CD14-positive monocyte (primary cell): ENCODE data around the gene EDN2. TPM values are rescaled to one million over a fixed set of nuclear protein-coding genes. Genes with fewer than 3 reads are reported as not detected.

Source experiments
- DNase-seq, 3 donors: peaks; one replicate each; pipeline ENCODE4 v3.0.0-alpha.2; 2011 to 2022
- H2AFZ ChIP-seq: 2 replicates; pipeline ENCODE4 v1.6.0; 2012; ENCODE audit warnings: mild to moderate bottlenecking, low read depth, low read length, inconsistent platforms; ENCODE audit not compliant: insufficient read depth, poor library complexity, severe bottlenecking
- H3K27ac ChIP-seq, 2 donors: 1 replicate in 1 of 2; 2 replicates in 1 of 2; pipeline ENCODE4 v1.5.1; 2012 to 2013; ENCODE audit warnings: low read length in 2 of 2, control low read depth in 1 of 2, inconsistent platforms in 1 of 2, low read depth in 1 of 2, mild to moderate bottlenecking in 1 of 2
- H3K27me3 ChIP-seq, 2 donors: one replicate each; pipeline versions ENCODE4 v1.6.0 to v1.6.1; 2011 to 2013; ENCODE audit warnings: low read length in 2 of 2; ENCODE audit not compliant: control insufficient read depth in 2 of 2, insufficient read depth in 2 of 2
- H3K36me3 ChIP-seq, 2 donors: replicated peaks in 1 of 2; 1 replicate in 1 of 2; 2 replicates in 1 of 2; pipeline versions ENCODE4 v1.5.1 to v1.6.1; 2012 to 2013; ENCODE audit warnings: low read length in 2 of 2, control low read depth in 1 of 2, inconsistent platforms in 1 of 2, mild to moderate bottlenecking in 1 of 2; ENCODE audit not compliant: insufficient read depth in 2 of 2, control insufficient read depth in 1 of 2
- H3K4me1 ChIP-seq, 2 donors: 1 replicate in 1 of 2; 2 replicates in 1 of 2; pipeline versions ENCODE4 v1.5.1 to v1.6.1; 2012 to 2013; ENCODE audit warnings: low read length in 2 of 2, control low read depth in 1 of 2, inconsistent platforms in 1 of 2, mild to moderate bottlenecking in 1 of 2, moderate library complexity in 1 of 2; ENCODE audit not compliant: insufficient read depth in 2 of 2, control insufficient read depth in 1 of 2
- H3K4me2 ChIP-seq: replicated peaks from 2 replicates; pipeline ENCODE3; 2012; ENCODE audit warnings: low read length, moderate library complexity, mild to moderate bottlenecking; ENCODE audit not compliant: poor library complexity, severe bottlenecking; ENCODE audit errors: extremely low read depth
- H3K4me3 ChIP-seq, 3 experiments: fragments of 200-600 bp in 1 of 3; sonication (generic) in 1 of 3; replicated peaks in 1 of 3; 1 replicate in 2 of 3; 2 replicates in 1 of 3; pipeline ENCODE4 v1.5.1; 2011 to 2013; ENCODE audit warnings: low read length in 3 of 3, mild to moderate bottlenecking in 3 of 3, control low read depth in 2 of 3, low read depth in 2 of 3, inconsistent platforms in 1 of 3, moderate library complexity in 1 of 3
- H3K79me2 ChIP-seq: 2 replicates; pipeline ENCODE4 v1.6.0; 2012; ENCODE audit warnings: mild to moderate bottlenecking, control low read depth, inconsistent platforms, low read length, moderate library complexity; ENCODE audit not compliant: insufficient read depth
- H3K9ac ChIP-seq: 2 replicates; pipeline ENCODE4 v1.6.0; 2017; ENCODE audit warnings: low read length, mild to moderate bottlenecking; ENCODE audit not compliant: insufficient read depth, poor library complexity, severe bottlenecking
- H3K9me3 ChIP-seq, 2 donors: replicated peaks in 1 of 2; 1 replicate in 1 of 2; 2 replicates in 1 of 2; pipeline versions ENCODE4 v1.5.1 to v1.6.1; 2012 to 2013; ENCODE audit warnings: low read length in 2 of 2, control low read depth in 1 of 2; ENCODE audit not compliant: control insufficient read depth in 1 of 2, insufficient read depth in 1 of 2
- H4K20me1 ChIP-seq: 2 replicates; pipeline ENCODE4 v1.6.0; 2012; ENCODE audit warnings: mild to moderate bottlenecking, low read length, control low read depth, moderate library complexity; ENCODE audit not compliant: insufficient read depth
- H3K27ac Mint-ChIP-seq, 7 donors: one replicate each; pipeline ENCODE4 v1.8.0; 2020; ENCODE audit warnings: mild to moderate bottlenecking in 7 of 7, mixed read lengths in 7 of 7, moderate library complexity in 6 of 7, inconsistent platforms in 2 of 7
- H3K27me3 Mint-ChIP-seq, 3 donors: one replicate each; pipeline ENCODE4 v1.8.0; 2021 to 2022; ENCODE audit warnings: low read depth in 3 of 3, mild to moderate bottlenecking in 3 of 3, mixed read lengths in 3 of 3, moderate library complexity in 3 of 3, inconsistent platforms in 1 of 3
- H3K36me3 Mint-ChIP-seq, 2 donors: one replicate each; pipeline ENCODE4 v1.8.0; 2020; ENCODE audit warnings: mixed read lengths in 2 of 2, inconsistent platforms in 1 of 2, mild to moderate bottlenecking in 1 of 2
- H3K4me1 Mint-ChIP-seq: one replicate; pipeline ENCODE4 v1.8.0; 2020; ENCODE audit warnings: mild to moderate bottlenecking, mixed read lengths
- H3K4me3 Mint-ChIP-seq, 2 donors: one replicate each; pipeline ENCODE4 v1.8.0; 2020; ENCODE audit warnings: mild to moderate bottlenecking in 2 of 2, mixed read lengths in 2 of 2, moderate library complexity in 1 of 2
- H3K9me3 Mint-ChIP-seq, 7 donors: one replicate each; pipeline ENCODE4 v1.8.0; 2020 to 2022; ENCODE audit warnings: mixed read lengths in 7 of 7, mild to moderate bottlenecking in 6 of 7, moderate library complexity in 6 of 7, inconsistent platforms in 2 of 7
- CTCF ChIP-seq: fragments of 200-600 bp; IDR thresholded peaks from one replicate; pipeline ENCODE4 v1.8.0; 2022; ENCODE audit warnings: antibody characterized with exemption, mild to moderate bottlenecking
- WGBS: methylation state at CpG from one replicate; pipeline ENCODE4 v1.1.5; 2013; ENCODE audit warnings: missing lambda C conversion rate; ENCODE audit not compliant: insufficient coverage; 5-methylcytosine and 5-hydroxymethylcytosine counted together
- intact Hi-C, 2 donors: fragments of 100-400 bp; cut with micrococcal nuclease; formaldehyde crosslinking; loops; one replicate each; pipeline versions ENCODE4 v1.15.0 to v1.15.1; 2023
- polyA plus RNA-seq, 3 donors: library from polyadenylated mRNA; depleted of rRNA in 1 of 3; unstranded in 2 of 3; stranded (reverse) in 1 of 3; fragments of 300-500 nt in 2 of 3; fragments of >200 nt in 1 of 3; fragmentation: Illumina TruSeq in 2 of 3; gene quantifications; 1 replicate in 2 of 3; 2 replicates in 1 of 3; pipeline ENCODE4 v1.2.3, GENCODE V29; 2012 to 2021

The EDN2 gene
- polyA plus RNA-seq, 3 donors: not detected

GRCh38 chr1:41520951-41521752 lies 36.7 kb upstream of the EDN2 start:
- H3K79me2 ChIP-seq: no peaks in the 10 kb centered on the region
- H2AFZ ChIP-seq: no peak overlapping the region
- H3K27me3 ChIP-seq: no peaks in the 10 kb centered on the region
- H3K4me2 ChIP-seq: no peak overlapping the region
- no peak overlapping the region for H3K27ac ChIP-seq
- H3K9ac ChIP-seq: no peak overlapping the region
- peaks cover 20% of the 10 kb centered on the region for H3K4me1 Mint-ChIP-seq
- peaks cover 5 to 7% (median 6%) of the 10 kb centered on the region in 3 donors for H3K27me3 Mint-ChIP-seq
- H3K4me3 ChIP-seq: no peak overlapping the region
- peaks cover 13 to 65% of the 10 kb centered on the region in 2 donors for H3K36me3 ChIP-seq
- DNase-seq: peak in 2 of 3 donors; percentile 8 to 15
- H4K20me1 ChIP-seq: peaks cover 16% of the 10 kb centered on the region
- H3K27ac Mint-ChIP-seq: peak overlapping the region in 3 of 7 donors; percentile 58 to 69 (median 65)
- peaks cover 0 to 5% (median 0%) of the 10 kb centered on the region in 7 donors for H3K9me3 Mint-ChIP-seq
- H3K36me3 Mint-ChIP-seq: peaks cover 51 to 56% of the 10 kb centered on the region in 2 donors
- H3K4me1 ChIP-seq: peaks cover 6 to 10% of the 10 kb centered on the region in 2 donors
- intact Hi-C loops: no loop called here
- no peaks in the 10 kb centered on the region for H3K9me3 ChIP-seq
- WGBS: 87% methylated on average over 9 of the region's 15 CpGs
- no peak for TF ChIP-seq CTCF
- H3K4me3 Mint-ChIP-seq: no peak overlapping the region

DNA sequence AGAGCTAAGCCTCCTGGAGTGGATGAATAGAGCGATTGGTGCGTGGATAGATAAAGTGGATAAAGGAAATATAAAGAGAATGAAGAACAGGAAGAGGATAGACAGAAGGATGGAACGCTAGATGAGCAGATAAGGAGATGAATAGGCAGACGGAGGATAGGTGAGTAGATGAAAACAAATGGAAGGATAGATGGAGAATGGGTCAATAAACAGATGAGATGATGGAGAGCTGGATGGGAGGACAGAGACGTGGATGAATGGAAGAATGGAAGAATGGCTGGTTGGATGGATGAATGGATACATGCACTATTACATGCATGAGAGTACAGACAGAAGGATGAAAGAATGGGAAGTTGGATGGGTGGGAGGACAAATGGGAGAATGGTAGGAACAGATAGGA lies 35.2 kb upstream of the EDN2 start:
- H2AFZ ChIP-seq: no peak overlapping the region
- H3K4me3 ChIP-seq: no peak overlapping the region
- no peak overlapping the region for H3K27ac Mint-ChIP-seq
- no peak overlapping the region for H3K27ac ChIP-seq
- peaks cover 0 to 2% (median 0%) of the 10 kb centered on the region in 7 donors for H3K9me3 Mint-ChIP-seq
- TF ChIP-seq CTCF: no peak
- H3K27me3 Mint-ChIP-seq: peaks cover 5 to 7% (median 6%) of the 10 kb centered on the region in 3 donors
- H3K27me3 ChIP-seq: no peaks in the 10 kb centered on the region
- no peaks in the 10 kb centered on the region for H3K79me2 ChIP-seq
- peaks cover 53 to 54% of the 10 kb centered on the region in 2 donors for H3K36me3 Mint-ChIP-seq
- peaks cover 20% of the 10 kb centered on the region for H4K20me1 ChIP-seq
- H3K4me2 ChIP-seq: no peak overlapping the region
- 94% methylated on average over 5 of the region's 5 CpGs for WGBS
- no peak overlapping the region for H3K9ac ChIP-seq
- intact Hi-C loops: no loop called here
- no peaks in the 10 kb centered on the region for H3K9me3 ChIP-seq
- peaks cover 20% of the 10 kb centered on the region for H3K4me1 Mint-ChIP-seq
- H3K4me1 ChIP-seq: peaks cover 8 to 14% of the 10 kb centered on the region in 2 donors
- no peak overlapping the region for H3K4me3 Mint-ChIP-seq
- H3K36me3 ChIP-seq: peaks cover 13 to 59% of the 10 kb centered on the region in 2 donors
- no peak for DNase-seq
